H1 (cell line): Measurements from ENCODE around the gene BNIP1. TPM values are rescaled to one million over a fixed set of nuclear protein-coding genes. Genes with fewer than 3 reads are reported as not detected.

Experiments
- CTCF ChIA-PET: fragments of 300-600 bp; sonication (Branson Sonifier 250); formaldehyde crosslinking; loops from one replicate; lab custom pipeline; 2021; ENCODE audit not compliant: partially characterized antibody; lab: Charles Lee
- POLR2A ChIA-PET: fragments of 300-600 bp; sonication (Branson Sonifier 250); formaldehyde crosslinking; loops from one replicate; lab custom pipeline; 2021; ENCODE audit warnings: inconsistent platforms; ENCODE audit not compliant: partially characterized antibody; lab: Charles Lee
- DNase-seq, 2 experiments: peaks; one replicate each; pipeline versions ENCODE4 v3.0.0 to v3.0.0-alpha.2; 2010 to 2022; ENCODE audit warnings: low spot score in 2 of 2, low read depth in 1 of 2, mixed read lengths in 1 of 2
- FAIRE-seq: peaks from 2 replicates; lab custom pipeline; 2011; peaks lifted over from hg19 to GRCh38; lab: Jason Lieb, UNC
- H2AFZ ChIP-seq: 2 replicates; pipeline ENCODE4 v1.8.1; 2012; ENCODE audit warnings: low read length, inconsistent platforms
- H2AK5ac ChIP-seq: 2 replicates; pipeline ENCODE4 v1.6.1; 2013; ENCODE audit warnings: low read depth, low read length
- H2BK120ac ChIP-seq: replicated peaks from 2 replicates; pipeline ENCODE3; 2013; ENCODE audit warnings: low read depth, low read length, inconsistent platforms
- H2BK12ac ChIP-seq: 2 replicates; pipeline ENCODE4 v1.6.1; 2013; ENCODE audit warnings: low read depth, low read length
- H2BK15ac ChIP-seq: 2 replicates; pipeline ENCODE4 v1.6.1; 2013; ENCODE audit warnings: low read length
- H2BK20ac ChIP-seq: 2 replicates; pipeline ENCODE4 v1.6.1; 2013; ENCODE audit warnings: low read length
- H2BK5ac ChIP-seq: 2 replicates; pipeline ENCODE4 v1.6.1; 2013; ENCODE audit warnings: low read depth, low read length
- H3K14ac ChIP-seq: 2 replicates; pipeline ENCODE4 v1.6.1; 2013; ENCODE audit warnings: inconsistent platforms; ENCODE audit not compliant: insufficient read length
- H3K18ac ChIP-seq: 2 replicates; pipeline ENCODE4 v1.6.1; 2013; ENCODE audit warnings: low read length; ENCODE audit errors: extremely low read depth
- H3K23ac ChIP-seq: 2 replicates; pipeline ENCODE4 v1.6.1; 2013; ENCODE audit warnings: inconsistent platforms; ENCODE audit not compliant: insufficient read length
- H3K23me2 ChIP-seq: 2 replicates; pipeline ENCODE4 v1.6.1; 2013; ENCODE audit warnings: low read depth, low read length
- H3K27ac ChIP-seq: 2 replicates; pipeline ENCODE4 v1.6.1; 2011; ENCODE audit warnings: low read depth, low read length, inconsistent platforms
- H3K27me3 ChIP-seq, 4 experiments: replicated peaks in 1 of 4; 1 replicate in 1 of 4; 2 replicates in 3 of 4; pipeline versions ENCODE4 v1.6.1 to v1.8.1; 2011 to 2013; ENCODE audit warnings: low read length in 3 of 4, mild to moderate bottlenecking in 3 of 4, inconsistent platforms in 2 of 4, mixed read lengths in 2 of 4, moderate library complexity in 1 of 4; ENCODE audit not compliant: control insufficient read depth in 3 of 4, insufficient read depth in 3 of 4; ENCODE audit errors: extremely low read depth in 1 of 4
- H3K36me3 ChIP-seq, 4 experiments: 2 replicates each; pipeline versions ENCODE4 v1.6.1 to v1.8.1; 2011 to 2013; ENCODE audit warnings: mild to moderate bottlenecking in 4 of 4, low read length in 3 of 4, moderate library complexity in 2 of 4, control low read depth in 1 of 4, inconsistent platforms in 1 of 4; ENCODE audit not compliant: insufficient read depth in 4 of 4, control insufficient read depth in 2 of 4
- H3K4ac ChIP-seq: replicated peaks from 2 replicates; pipeline ENCODE3; 2013; ENCODE audit warnings: low read length, low read depth, mixed read lengths, inconsistent platforms; ENCODE audit not compliant: insufficient read length
- H3K4me1 ChIP-seq, 4 experiments: replicated peaks in 1 of 4; 1 replicate in 1 of 4; 2 replicates in 3 of 4; pipeline versions ENCODE4 v1.6.1 to v1.8.1; 2011 to 2013; ENCODE audit warnings: low read length in 3 of 4, inconsistent platforms in 2 of 4, mixed read lengths in 1 of 4; ENCODE audit not compliant: insufficient read depth in 4 of 4, control insufficient read depth in 3 of 4
- H3K4me2 ChIP-seq, 2 experiments: 2 replicates each; pipeline versions ENCODE4 v1.6.1 to v1.8.1; 2011 to 2013; ENCODE audit warnings: low read depth in 2 of 2, low read length in 2 of 2, control low read depth in 1 of 2, inconsistent platforms in 1 of 2, mild to moderate bottlenecking in 1 of 2; ENCODE audit not compliant: insufficient read depth in 1 of 2
- H3K4me3 ChIP-seq, 4 experiments: fragments of 200-600, 300-600 bp in 1 of 4; sonication (generic), shearing (Covaris generic), sonication (Bioruptor Twin) in 1 of 4; 2 replicates each; pipeline versions ENCODE4 v1.5.1 to v1.8.1; 2011 to 2016; ENCODE audit warnings: low read length in 4 of 4, low read depth in 3 of 4, control low read depth in 2 of 4, inconsistent platforms in 2 of 4, mild to moderate bottlenecking in 2 of 4, mixed read lengths in 1 of 4, moderate library complexity in 1 of 4; ENCODE audit not compliant: insufficient read depth in 2 of 4; ENCODE audit errors: extremely low read depth in 1 of 4
- H3K56ac ChIP-seq: replicated peaks from 2 replicates; pipeline ENCODE3; 2013; ENCODE audit warnings: low read depth, mild to moderate bottlenecking, mixed read lengths, low read length, inconsistent platforms; ENCODE audit not compliant: insufficient read length
- H3K79me1 ChIP-seq: 2 replicates; pipeline ENCODE4 v1.6.1; 2013; ENCODE audit warnings: low read depth, low read length, control low read depth
- H3K79me2 ChIP-seq, 2 experiments: 2 replicates each; pipeline versions ENCODE4 v1.6.1 to v1.8.1; 2012 to 2013; ENCODE audit warnings: low read length in 2 of 2, mild to moderate bottlenecking in 2 of 2, inconsistent platforms in 1 of 2; ENCODE audit not compliant: insufficient read depth in 2 of 2, control insufficient read depth in 1 of 2
- H3K9ac ChIP-seq, 4 experiments: replicated peaks in 1 of 4; 1 replicate in 1 of 4; 2 replicates in 3 of 4; pipeline versions ENCODE4 v1.6.1 to v1.8.1; 2011 to 2013; ENCODE audit warnings: low read depth in 3 of 4, low read length in 3 of 4, control low read depth in 2 of 4, mild to moderate bottlenecking in 2 of 4, moderate library complexity in 2 of 4, inconsistent platforms in 1 of 4; ENCODE audit errors: extremely low read depth in 1 of 4
- H3K9me3 ChIP-seq, 2 experiments: 2 replicates each; pipeline versions ENCODE4 v1.6.1 to v1.8.1; 2012 to 2013; ENCODE audit warnings: mild to moderate bottlenecking in 2 of 2, moderate library complexity in 2 of 2, control low read depth in 1 of 2, inconsistent platforms in 1 of 2, low read depth in 1 of 2, low read length in 1 of 2, mixed read lengths in 1 of 2; ENCODE audit not compliant: insufficient read depth in 2 of 2
- H4K20me1 ChIP-seq, 2 experiments: replicated peaks in 1 of 2; 2 replicates each; pipeline versions ENCODE3 to v1.8.1; 2011 to 2013; ENCODE audit warnings: inconsistent platforms in 2 of 2, low read length in 2 of 2, mild to moderate bottlenecking in 1 of 2; ENCODE audit not compliant: insufficient read depth in 2 of 2, control insufficient read depth in 1 of 2
- H4K5ac ChIP-seq: 2 replicates; pipeline ENCODE4 v1.6.1; 2013; ENCODE audit warnings: low read length, low read depth, mixed read lengths, inconsistent platforms; ENCODE audit not compliant: insufficient read length
- H4K8ac ChIP-seq: 2 replicates; pipeline ENCODE4 v1.8.0; 2013; ENCODE audit warnings: mild to moderate bottlenecking, moderate library complexity, low read length, inconsistent platforms; ENCODE audit not compliant: insufficient read depth; ENCODE audit errors: extremely low read depth
- H4K91ac ChIP-seq: replicated peaks from 2 replicates; pipeline ENCODE3; 2013; ENCODE audit warnings: low read length, mixed read lengths, inconsistent platforms; ENCODE audit not compliant: insufficient read length
- ASH2L ChIP-seq: fragments of 200-600, 300-600 bp; sonication (generic); IDR thresholded peaks from one replicate; pipeline ENCODE4 v1.7.1; 2017; ENCODE audit warnings: low read length
- BACH1 ChIP-seq: IDR thresholded peaks from 2 replicates; pipeline ENCODE4 v1.6.1; 2012; ENCODE audit warnings: low read length, improper control_type of control experiment
- BRCA1 ChIP-seq: IDR thresholded peaks from 2 replicates; pipeline ENCODE4 v1.6.1; 2012; ENCODE audit warnings: low read depth, low read length, improper control_type of control experiment
- CHD2 ChIP-seq: IDR thresholded peaks from 2 replicates; pipeline ENCODE4 v1.6.1; 2012; ENCODE audit warnings: low read length, improper control_type of control experiment
- EP300 ChIP-seq, 2 experiments: IDR thresholded peaks; 1 replicate in 1 of 2; 2 replicates in 1 of 2; pipeline ENCODE4 v1.6.1; 2011 to 2012; ENCODE audit warnings: low read depth in 2 of 2, low read length in 2 of 2, mild to moderate bottlenecking in 2 of 2, borderline replicate concordance in 1 of 2, inconsistent platforms in 1 of 2, moderate library complexity in 1 of 2
- HDAC2 ChIP-seq, 2 experiments: fragments of 300-600 bp in 1 of 2; sonication (generic) in 1 of 2; IDR thresholded peaks; 2 replicates each; pipeline ENCODE4 v1.6.1; 2011 to 2012; ENCODE audit warnings: low read depth in 2 of 2, low read length in 2 of 2, mild to moderate bottlenecking in 2 of 2, moderate library complexity in 2 of 2, borderline replicate concordance in 1 of 2, inconsistent platforms in 1 of 2
- HDAC6 ChIP-seq: IDR thresholded peaks from one replicate; pipeline ENCODE4 v1.7.1; 2012; ENCODE audit warnings: low read depth, mild to moderate bottlenecking, inconsistent platforms, low read length, moderate library complexity
- KDM4A ChIP-seq: IDR thresholded peaks from one replicate; pipeline ENCODE4 v1.7.1; 2012; ENCODE audit warnings: low read depth, mild to moderate bottlenecking, moderate library complexity, low read length, inconsistent platforms; ENCODE audit not compliant: severe bottlenecking
- RBBP5 ChIP-seq: IDR thresholded peaks from 2 replicates; pipeline ENCODE4 v1.7.1; 2012; ENCODE audit warnings: low read depth, mild to moderate bottlenecking, inconsistent platforms, low read length, moderate library complexity, borderline replicate concordance
- RXRA ChIP-seq: IDR thresholded peaks from 2 replicates; pipeline ENCODE4 v1.6.1; 2011; ENCODE audit warnings: low read depth, mild to moderate bottlenecking, low read length, moderate library complexity; ENCODE audit not compliant: insufficient read depth
- SP4 ChIP-seq: IDR thresholded peaks from 2 replicates; pipeline ENCODE4 v1.6.1; 2012; ENCODE audit warnings: low read length, inconsistent platforms
- SRF ChIP-seq: IDR thresholded peaks from 2 replicates; pipeline ENCODE4 v1.6.1; 2011; ENCODE audit warnings: mild to moderate bottlenecking, low read depth, low read length, moderate library complexity
- TEAD4 ChIP-seq: IDR thresholded peaks from 2 replicates; pipeline ENCODE4 v1.6.1; 2012; ENCODE audit warnings: low read depth, low read length, inconsistent platforms, mixed read lengths
- WGBS, 2 experiments: shearing (Covaris generic) in 1 of 2; methylation state at CpG; one replicate each; pipeline versions ENCODE4 v1.1.6 to v1.1.7; 2013 to 2015; ENCODE audit warnings: low lambda C conversion rate in 2 of 2, mixed read lengths in 2 of 2, inconsistent platforms in 1 of 2, low coverage in 1 of 2, missing lambda C conversion rate in 1 of 2; ENCODE audit not compliant: insufficient replicate concordance in 2 of 2, insufficient coverage in 1 of 2, insufficient read length in 1 of 2; ENCODE audit errors: extremely low coverage in 1 of 2, missing lambda C conversion rate in 1 of 2; 5-methylcytosine and 5-hydroxymethylcytosine counted together
- polyA plus RNA-seq, 7 experiments: library from polyadenylated mRNA; depleted of rRNA in 3 of 7; stranded (reverse) in 5 of 7; unstranded in 2 of 7; fragments of >200 nt in 5 of 7; fragments of 200-250 nt in 2 of 7; gene quantifications; 1 replicate in 5 of 7; 2 replicates in 1 of 7; 4 replicates in 1 of 7; pipeline versions ENCODE4 v1.2.1 to v1.2.3, GENCODE V29; 2011 to 2013; ENCODE audit warnings: missing spikeins in 2 of 7, mixed read lengths in 2 of 7
- total RNA-seq: library from RNA; stranded (reverse); fragmentation: NEBNext Ultra II Directional; extraction: Animal tissue kit (Norgen Biotek cat#: 25700); gene quantifications from 2 replicates; pipeline ENCODE4 v1.2.1, GENCODE V29; 2021

BNIP1 gene
- total and polyA plus RNA-seq, 2 of the 8 experiments (the other 6 are each of a cell fraction or from before 2014, with no cell fraction given), result 13.5 to 14.7 TPM

DNA sequence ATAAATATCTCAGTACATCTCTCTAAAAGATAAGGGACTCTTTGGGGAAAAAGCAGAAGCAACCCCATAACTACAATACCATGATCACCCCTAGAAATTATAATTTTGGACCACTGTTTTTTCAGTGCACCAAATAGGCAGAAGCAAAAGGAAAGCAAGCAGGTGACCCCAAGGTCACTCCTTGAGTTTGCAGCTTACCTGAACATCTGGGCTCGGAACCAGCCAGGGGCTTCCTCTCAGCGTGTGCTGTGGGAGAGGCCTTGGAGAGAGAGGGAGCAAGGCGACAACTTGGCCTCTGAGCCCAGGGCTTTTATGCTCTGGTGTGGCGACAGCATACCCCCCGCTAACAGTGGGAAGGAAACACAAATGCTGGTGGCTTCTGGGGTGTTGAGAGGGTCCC lies 16.8 kb downstream of the BNIP1 start:
- Histone ChIP-seq H3K79me2 (no peaks in the 10 kb centered on the region), H2BK5ac (no peak overlapping the region), H3K14ac (no peak overlapping the region), H4K5ac (no peak overlapping the region), H3K56ac (no peak overlapping the region), H3K4me3 (no peak overlapping the region), H3K9me3 (no peaks in the 10 kb centered on the region), H3K79me1 (no peaks in the 10 kb centered on the region), H2BK120ac (no peak overlapping the region), H3K36me3 (peaks cover 0 to 8% (median under 1%) of the 10 kb centered on the region in 4 experiments; a peak in 4 of 8 replicates), H3K4me2 (no peak overlapping the region), H3K4me1 (no peaks in the 10 kb centered on the region), H3K4ac (no peak overlapping the region), H3K23ac (no peak overlapping the region), H4K20me1 (peaks cover 0 to 3% of the 10 kb centered on the region in 2 experiments), H2AK5ac (no peak overlapping the region), H2BK12ac (no peak overlapping the region), H4K91ac (no peak overlapping the region), H3K27me3 (no peaks in the 10 kb centered on the region), H3K27ac (no peak overlapping the region), H2BK20ac (no peak overlapping the region), H3K23me2 (no peaks in the 10 kb centered on the region), H3K9ac (no peak overlapping the region), H3K18ac (no peak overlapping the region), H2AFZ (no peak overlapping the region), H4K8ac (no peak overlapping the region), H2BK15ac (no peak overlapping the region)
- FAIRE-seq (no peak), DNase-seq (no peak)
- ChIA-PET POLR2A (no interaction called here), CTCF (interaction anchor here (0.6 to 1.5 kb wide), 2 partner anchors 150 to 154 kb away, joined by 3 to 4 read pairs; no protein-coding TSS in a partner anchor)
- WGBS, 2 experiments, result 93% methylated on average over 5 of the region's 5 CpGs; no CpG with 5 or more reads in 1 of the 2 experiments
- TF ChIP-seq HDAC2 (IDR thresholded peaks at IDR 0.05; ENCODE audit: borderline replicate concordance in 1 of 2, low read depth in 2 of 2, low read length in 2 of 2), result no peak
- TF ChIP-seq TEAD4, result no peak
- TF ChIP-seq BRCA1, result no peak
- no peak for TF ChIP-seq SP4
- TF ChIP-seq RBBP5, result no peak
- no peak for TF ChIP-seq RXRA
- TF ChIP-seq CHD2, result no peak
- no peak for TF ChIP-seq ASH2L
- TF ChIP-seq HDAC6, result no peak
- no peak for TF ChIP-seq KDM4A
- no peak for TF ChIP-seq BACH1
- no peak for TF ChIP-seq EP300 (IDR thresholded peaks at IDR 0.05; ENCODE audit: borderline replicate concordance in 1 of 2, low read depth in 2 of 2, low read length in 2 of 2)
- no peak for TF ChIP-seq SRF
